ENCODE measurements around the gene SLC39A6. TPM values are rescaled to one million over a fixed set of nuclear protein-coding genes. Genes with fewer than 3 reads are reported as not detected.

Gene SLC39A6
- total and polyA plus RNA-seq, 10 donors = 3.9 to 29.7 (median 22.6) TPM

DNA sequence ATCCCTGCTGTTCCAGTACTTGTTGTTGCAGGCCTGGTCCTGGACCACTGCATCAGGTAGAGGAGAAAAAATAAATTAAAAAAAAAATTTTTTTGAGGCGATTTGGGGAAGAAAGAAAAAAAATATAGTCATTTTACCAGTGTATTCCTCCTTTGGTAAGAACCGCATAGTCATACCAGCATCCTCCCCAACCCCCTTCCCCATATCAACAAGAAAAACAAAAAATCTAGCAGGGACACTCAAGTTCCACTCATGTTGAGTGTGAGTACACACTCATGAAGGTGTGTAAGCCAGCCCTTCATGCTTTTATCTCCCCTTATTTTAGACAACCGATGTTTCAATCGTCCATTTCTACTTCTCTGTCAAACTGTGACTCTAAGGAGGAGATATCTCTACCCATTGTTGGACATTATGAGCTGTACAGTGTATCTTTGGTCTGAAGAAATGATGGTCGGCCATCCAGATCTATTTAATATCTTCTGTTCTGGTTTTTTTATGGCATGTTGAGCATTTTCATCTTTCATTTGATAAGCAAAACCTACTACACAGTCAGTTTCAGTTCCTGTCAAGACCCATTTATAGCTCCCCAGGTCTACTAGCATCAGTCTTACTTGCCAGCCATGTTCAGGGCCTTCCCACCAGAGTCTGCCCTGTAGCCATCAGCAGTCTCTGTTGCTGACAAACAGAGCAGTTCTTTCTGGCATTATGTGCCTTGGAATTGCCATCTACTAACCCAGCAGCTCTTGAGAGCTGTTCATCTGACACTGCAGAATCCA, 20.6 kb upstream of the SLC39A6 start:
- 74 to 84% (median 82%) methylated on average over 5 of the region's 5 CpGs for WGBS, 5 donors
- Histone ChIP-seq H3K27ac (peak overlapping the region in 4 of 8 donors; percentile 29 to 60 (median 37)), H3K27me3 (replicated peaks in 1 of 7) (no peaks in the 10 kb centered on the region), H3K4me3 (no peak overlapping the region), H3K9me3 (no peaks in the 10 kb centered on the region), H3K4me1 (peaks cover 0 to 27% (median 5%) of the 10 kb centered on the region in 6 donors), H3K36me3 (peaks cover 2 to 100% (median 61%) of the 10 kb centered on the region in 6 donors)
- DNase-seq = no peak
- TF ChIP-seq POLR2AphosphoS5 (IDR thresholded peaks at IDR 0.05) (no peak), POLR2A (IDR thresholded peaks at IDR 0.05) (no peak), CTCF (IDR thresholded peaks at IDR 0.05 in 8 of 11, conservative IDR thresholded peaks at IDR 0.05 in 3 of 11) (no peak)
- intact Hi-C loops (cut with DNase I; ENCODE audit: low total_unique reads) = no loop called here

DNA sequence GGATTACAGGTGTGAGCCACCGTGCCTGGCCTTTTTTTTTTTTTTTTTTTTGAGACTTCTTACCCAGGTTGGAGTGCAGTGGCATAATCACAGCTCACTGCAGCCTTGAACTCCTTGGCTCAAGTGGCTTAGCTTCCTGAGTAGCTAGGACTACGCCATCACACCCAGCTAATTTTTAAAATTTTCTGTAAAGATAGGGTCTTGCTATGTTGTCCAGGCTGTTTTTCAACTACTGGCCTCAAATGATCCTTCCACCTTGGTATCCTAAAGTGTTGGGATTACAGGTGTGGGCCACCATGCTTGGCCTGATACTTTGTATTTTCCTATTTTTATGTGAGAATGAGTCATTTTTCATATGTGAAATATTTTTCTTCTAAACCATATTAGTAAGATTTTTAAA, 14.3 kb upstream of the SLC39A6 start:
- H3K27ac ChIP-seq = no peak overlapping the region
- H3K36me3 ChIP-seq = peaks cover 10 to 100% (median 88%) of the 10 kb centered on the region in 6 donors
- DNase-seq = no peak
- intact Hi-C loops (cut with DNase I; ENCODE audit: low total_unique reads) = no loop called here
- no peaks in the 10 kb centered on the region for H3K4me1 ChIP-seq
- WGBS, 5 donors = 68 to 90% (median 85%) methylated on average over 1 to 2 of the region's 2 CpGs
- H3K4me3 ChIP-seq = no peak overlapping the region
- no peaks in the 10 kb centered on the region for H3K27me3 ChIP-seq (replicated peaks in 1 of 7)
- TF ChIP-seq CTCF (IDR thresholded peaks at IDR 0.05 in 8 of 11, conservative IDR thresholded peaks at IDR 0.05 in 3 of 11) (no peak), POLR2A (IDR thresholded peaks at IDR 0.05) (no peak), POLR2AphosphoS5 (IDR thresholded peaks at IDR 0.05) (no peak)
- no peaks in the 10 kb centered on the region for H3K9me3 ChIP-seq

DNA sequence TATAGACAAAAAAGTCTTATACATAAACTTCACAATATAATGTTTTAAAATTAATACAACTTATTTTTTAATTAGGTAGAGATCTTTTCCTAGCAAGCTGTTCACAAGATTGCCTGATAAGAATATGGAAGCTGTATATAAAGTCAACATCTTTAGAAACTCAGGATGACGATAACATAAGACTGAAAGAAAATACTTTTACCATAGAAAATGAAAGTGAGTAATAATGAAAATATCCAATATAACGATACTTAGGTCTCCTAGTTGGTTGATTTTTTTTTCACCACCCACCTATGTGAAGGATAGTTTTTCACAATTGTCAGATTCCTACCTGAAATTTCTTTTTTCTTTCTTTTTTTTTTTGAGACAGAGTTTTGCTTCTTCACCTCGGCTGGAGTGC, 13.6 kb upstream of the SLC39A6 start:
- no peak for DNase-seq
- intact Hi-C loops (cut with DNase I; ENCODE audit: low total_unique reads) = no loop called here
- no peaks in the 10 kb centered on the region for H3K4me1 ChIP-seq

More for the DNA sequence above, 13.6 kb upstream of the SLC39A6 start:
- Histone ChIP-seq H3K9me3 (no peaks in the 10 kb centered on the region), H3K27ac (no peak overlapping the region), H3K36me3 (peaks cover 10 to 100% (median 88%) of the 10 kb centered on the region in 6 donors), H3K4me3 (no peak overlapping the region), H3K27me3 (replicated peaks in 1 of 7) (no peaks in the 10 kb centered on the region)
- WGBS, 5 donors = 75 to 83% (median 80%) methylated on average over 3 of the region's 3 CpGs
- TF ChIP-seq CTCF (IDR thresholded peaks at IDR 0.05 in 8 of 11, conservative IDR thresholded peaks at IDR 0.05 in 3 of 11) = no peak
- no peak for TF ChIP-seq POLR2AphosphoS5 (IDR thresholded peaks at IDR 0.05)
- TF ChIP-seq POLR2A (IDR thresholded peaks at IDR 0.05) = no peak
